D721Med (cell line): ENCODE measurements around the gene HMCN2.

Experiments
- DNase-seq: peaks from one replicate; pipeline ENCODE4 v3.0.0; 2011; ENCODE audit warnings: low spot score; ENCODE audit not compliant: insufficient read length
- FAIRE-seq: peaks from 2 replicates; lab custom pipeline; 2011; peaks lifted over from hg19 to GRCh38; lab: Jason Lieb, UNC
- TF ChIP-seq, protein P1 (sequence below): IDR thresholded peaks from 2 replicates; pipeline ENCODE4 v1.5.1; 2012; ENCODE audit warnings: mild to moderate bottlenecking, control low read depth; ENCODE audit not compliant: insufficient read depth; ENCODE audit errors: missing control alignments

Gene HMCN2

DNA sequence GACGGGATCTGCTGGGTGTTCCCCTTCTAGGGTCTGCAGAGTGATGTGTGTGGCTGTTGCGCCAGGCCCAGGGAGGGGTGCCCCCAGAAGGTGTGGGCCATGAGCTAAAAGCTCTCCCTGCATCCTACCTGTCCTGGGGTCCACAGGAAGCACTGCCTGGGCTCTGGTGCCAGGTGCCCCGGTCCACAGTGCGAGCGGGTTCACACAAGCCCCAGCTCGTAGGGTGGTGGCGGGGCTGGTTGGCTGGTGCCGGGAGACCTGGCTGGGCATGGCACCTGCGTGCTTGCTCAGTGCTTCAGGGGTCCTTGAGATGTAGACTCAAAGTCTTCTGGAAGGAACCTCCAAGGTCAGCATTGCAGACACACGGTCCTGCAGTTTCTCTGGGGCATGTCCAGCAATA lies 204.7 kb downstream of the HMCN2 start:
- TF ChIP-seq, protein P1, sequence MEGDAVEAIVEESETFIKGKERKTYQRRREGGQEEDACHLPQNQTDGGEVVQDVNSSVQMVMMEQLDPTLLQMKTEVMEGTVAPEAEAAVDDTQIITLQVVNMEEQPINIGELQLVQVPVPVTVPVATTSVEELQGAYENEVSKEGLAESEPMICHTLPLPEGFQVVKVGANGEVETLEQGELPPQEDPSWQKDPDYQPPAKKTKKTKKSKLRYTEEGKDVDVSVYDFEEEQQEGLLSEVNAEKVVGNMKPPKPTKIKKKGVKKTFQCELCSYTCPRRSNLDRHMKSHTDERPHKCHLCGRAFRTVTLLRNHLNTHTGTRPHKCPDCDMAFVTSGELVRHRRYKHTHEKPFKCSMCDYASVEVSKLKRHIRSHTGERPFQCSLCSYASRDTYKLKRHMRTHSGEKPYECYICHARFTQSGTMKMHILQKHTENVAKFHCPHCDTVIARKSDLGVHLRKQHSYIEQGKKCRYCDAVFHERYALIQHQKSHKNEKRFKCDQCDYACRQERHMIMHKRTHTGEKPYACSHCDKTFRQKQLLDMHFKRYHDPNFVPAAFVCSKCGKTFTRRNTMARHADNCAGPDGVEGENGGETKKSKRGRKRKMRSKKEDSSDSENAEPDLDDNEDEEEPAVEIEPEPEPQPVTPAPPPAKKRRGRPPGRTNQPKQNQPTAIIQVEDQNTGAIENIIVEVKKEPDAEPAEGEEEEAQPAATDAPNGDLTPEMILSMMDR, result no peak
- no peak for DNase-seq
- FAIRE-seq, result no peak

DNA sequence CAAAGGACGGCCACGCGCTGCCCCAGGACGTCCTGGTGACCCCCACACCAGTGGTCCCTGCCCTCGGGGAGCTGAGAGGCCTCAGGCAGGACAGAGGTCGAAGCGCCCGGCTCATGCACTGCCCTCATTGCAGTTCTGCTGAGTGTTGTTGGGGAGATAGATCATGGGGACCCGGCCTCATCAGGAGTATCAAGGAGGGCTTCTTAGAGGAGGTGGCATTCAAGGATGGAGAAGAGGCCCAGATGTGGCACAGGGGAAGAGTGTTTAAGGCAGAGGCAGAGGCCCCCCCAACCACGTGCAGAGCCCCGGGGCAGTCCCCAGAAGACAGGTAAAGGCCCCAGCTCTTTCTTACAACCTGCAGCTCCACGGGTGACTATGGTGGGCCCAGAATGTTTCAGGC lies 205.4 kb downstream of the HMCN2 start:
- FAIRE-seq (no peak), DNase-seq (no peak)
- TF ChIP-seq, protein P1, result no peak

DNA sequence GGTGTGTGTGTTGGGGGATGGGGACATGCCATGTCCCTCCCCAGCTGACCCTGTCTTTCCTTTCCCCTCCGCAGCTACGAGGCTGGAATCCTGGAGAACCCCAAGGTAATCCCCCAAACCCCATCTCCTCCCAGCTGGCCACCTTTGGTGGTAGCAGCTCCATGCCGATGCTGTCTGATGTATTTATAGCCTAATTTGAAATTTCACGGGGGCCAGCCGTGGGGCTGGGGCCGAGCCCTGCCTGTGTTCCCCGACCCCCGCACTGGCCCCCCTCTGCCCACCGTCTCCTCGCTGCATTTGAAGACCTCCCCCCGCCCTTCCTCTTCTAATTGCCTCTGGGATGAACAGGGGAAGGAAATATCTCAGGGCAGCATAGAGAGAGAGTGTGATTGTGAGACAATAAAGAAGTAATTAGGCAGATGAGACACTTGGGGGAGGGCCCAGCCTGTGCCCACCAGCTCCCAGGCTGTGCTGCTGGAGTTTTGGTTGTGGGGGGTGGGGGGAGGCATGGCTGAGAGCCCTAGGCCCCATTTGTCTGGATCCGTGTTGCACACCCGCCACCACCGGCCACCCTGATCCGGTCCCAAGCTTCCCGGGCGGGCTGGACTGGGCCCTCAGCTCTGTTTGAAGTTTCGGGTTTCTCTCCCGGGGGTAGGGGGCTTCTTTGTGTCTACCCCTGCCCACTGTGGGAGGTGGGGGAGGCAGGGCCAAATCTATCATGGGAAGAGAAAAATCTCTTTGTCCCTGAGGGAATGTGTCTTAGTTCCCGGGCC lies 206.0 kb downstream of the HMCN2 start:
- FAIRE-seq, result no peak
- TF ChIP-seq, protein P1, result no peak
- DNase-seq, result no peak

DNA sequence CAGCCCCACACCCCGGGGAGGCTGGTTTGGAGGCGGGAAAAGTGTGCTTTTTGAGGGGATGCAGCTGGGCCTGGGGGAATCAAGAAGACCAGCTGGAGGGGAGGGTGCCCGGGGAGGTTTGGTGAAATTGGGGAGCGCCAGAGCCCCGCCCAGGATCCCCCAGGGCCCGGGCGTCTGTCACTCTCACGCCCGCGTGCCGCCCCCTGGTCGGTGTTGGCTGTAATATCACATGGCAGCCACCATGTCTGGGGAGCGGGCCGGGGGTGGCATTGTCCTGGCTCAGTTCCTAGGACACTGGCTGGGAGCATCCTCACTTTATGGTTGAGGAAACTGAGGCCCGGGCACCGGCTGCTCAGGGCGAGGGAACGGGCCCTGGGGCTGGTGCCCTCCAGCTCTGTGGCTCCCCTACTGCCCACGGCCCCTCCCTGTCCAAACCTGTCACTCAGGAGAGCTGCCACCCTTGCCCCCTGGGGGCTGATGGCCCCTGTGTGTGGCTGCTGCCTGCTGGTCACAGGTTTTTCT lies 206.7 kb downstream of the HMCN2 start:
- TF ChIP-seq, protein P1, result no peak
- no peak for DNase-seq
- no peak for FAIRE-seq

DNA sequence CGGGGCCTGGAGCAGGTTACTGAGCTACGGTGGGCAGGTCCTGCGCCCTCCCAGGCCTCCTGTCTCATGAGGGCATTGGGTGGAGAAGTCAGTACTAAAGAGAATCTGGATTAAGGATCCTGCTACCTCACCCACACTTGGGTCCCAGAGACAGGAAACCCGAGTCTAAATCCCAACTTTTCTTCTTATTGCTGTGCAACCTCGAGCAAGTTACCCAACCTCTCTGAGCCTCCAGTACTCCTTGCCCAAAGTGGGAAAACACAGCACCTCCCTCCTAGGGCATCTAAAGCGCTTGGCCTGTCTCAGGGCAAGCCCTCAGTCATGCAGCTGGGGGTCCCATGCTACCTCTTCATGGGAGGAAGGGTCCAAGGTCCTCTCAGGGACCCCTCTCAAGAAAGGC lies 207.4 kb downstream of the HMCN2 start:
- TF ChIP-seq, protein P1, result no peak
- DNase-seq, result no peak
- no peak for FAIRE-seq

DNA sequence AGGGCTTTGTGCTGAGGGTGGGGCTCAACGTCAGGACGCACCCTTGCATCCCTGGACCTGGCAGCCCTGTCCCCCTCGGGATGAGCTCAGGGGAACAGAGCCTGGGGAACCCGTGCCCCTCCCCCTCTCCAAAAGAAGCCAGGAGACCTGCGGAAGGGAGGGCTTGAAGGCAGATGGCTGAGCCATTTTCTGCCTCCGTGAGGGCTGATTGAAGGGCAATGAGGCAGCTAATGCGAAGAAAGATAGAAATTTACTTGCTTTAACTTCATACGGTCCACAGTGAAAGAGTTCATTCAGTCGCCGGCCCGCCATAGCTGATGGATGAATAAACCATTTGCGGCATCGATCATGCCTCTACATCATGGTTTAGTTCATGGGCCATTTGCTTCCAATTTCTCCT lies 208.0 kb downstream of the HMCN2 start:
- no peak for FAIRE-seq
- TF ChIP-seq, protein P1, result no peak
- no peak for DNase-seq

DNA sequence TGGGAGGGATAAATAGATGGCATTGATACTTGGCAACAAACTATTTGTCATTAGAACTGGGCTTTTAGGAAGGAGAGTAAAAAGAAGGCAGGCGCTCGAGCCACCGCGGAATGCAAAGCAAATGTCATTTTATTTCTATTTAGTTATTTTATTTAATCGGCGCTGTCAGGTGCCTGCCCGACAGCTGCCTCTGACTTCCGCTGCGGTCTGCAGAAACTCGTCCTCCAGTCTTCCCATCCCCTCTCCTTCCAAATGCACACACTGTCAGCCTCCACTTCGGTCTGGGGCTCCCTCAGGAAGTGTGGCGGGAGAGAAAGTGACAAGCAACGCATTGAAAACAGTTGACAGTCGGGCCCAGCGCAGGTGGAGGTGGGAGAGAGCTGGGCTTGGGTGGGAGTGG lies 208.5 kb downstream of the HMCN2 start:
- DNase-seq, result no peak
- no peak for FAIRE-seq
- TF ChIP-seq, protein P1, result no peak
